Measurements from ENCODE around the gene RPTOR.
"Not testable (repeated sequence)": the region's sequence is repeated elsewhere in the genome, so short reads cannot be mapped to it uniquely, and the experiment has no call there.

Gene RPTOR

GRCh38 chr17:80743181-80743771, 198.6 kb downstream of the RPTOR start:
- DNase-seq (ENCODE audit: low spot score in 2 of 2) (no peak), ATAC-seq (replicated peaks; ENCODE audit: extremely low read depth, poor library complexity, severe bottlenecking) (no peak)
- Mint-ChIP-seq H3K27me3 (no peaks in the 10 kb centered on the region), H3K4me1 (peaks cover 42% of the 10 kb centered on the region), H3K27ac (ENCODE audit: low read depth) (peak overlapping the region; percentile 25), H3K9me3 (no peaks in the 10 kb centered on the region), H3K36me3 (ENCODE audit: insufficient read depth) (peaks cover 4% of the 10 kb centered on the region), H3K4me3 (peak overlapping the region; percentile 30)

- not testable (repeated sequence) for DNase-seq (ENCODE audit: low spot score in 2 of 2); H3K27me3 Mint-ChIP-seq; H3K36me3 Mint-ChIP-seq (ENCODE audit: insufficient read depth); H3K9me3 Mint-ChIP-seq; ATAC-seq (replicated peaks; ENCODE audit: extremely low read depth, poor library complexity, severe bottlenecking); H3K4me3 Mint-ChIP-seq; H3K27ac Mint-ChIP-seq (ENCODE audit: low read depth)
- H3K4me1 Mint-ChIP-seq: peaks cover 42% of the 10 kb centered on the region
Observed at GRCh38 chr17:80743973-80744372, 199.3 kb downstream of the RPTOR start.

- not testable (repeated sequence) for H3K4me3 Mint-ChIP-seq; DNase-seq (ENCODE audit: low spot score in 2 of 2); ATAC-seq (replicated peaks; ENCODE audit: extremely low read depth, poor library complexity, severe bottlenecking); H3K27ac Mint-ChIP-seq (ENCODE audit: low read depth); H3K9me3 Mint-ChIP-seq; H3K36me3 Mint-ChIP-seq (ENCODE audit: insufficient read depth); H3K27me3 Mint-ChIP-seq
- H3K4me1 Mint-ChIP-seq: peaks cover 36% of the 10 kb centered on the region
Observed at GRCh38 chr17:80744725-80745124, 200.1 kb downstream of the RPTOR start.

- DNase-seq (ENCODE audit: low spot score in 2 of 2): no peak
- Mint-ChIP-seq H3K36me3 (ENCODE audit: insufficient read depth) (peaks cover 2% of the 10 kb centered on the region), H3K9me3 (no peaks in the 10 kb centered on the region), H3K4me3 (no peak overlapping the region), H3K4me1 (peaks cover 34% of the 10 kb centered on the region), H3K27me3 (no peaks in the 10 kb centered on the region), H3K27ac (ENCODE audit: low read depth) (no peak overlapping the region)
- ATAC-seq (replicated peaks; ENCODE audit: extremely low read depth, poor library complexity, severe bottlenecking): no peak
Observed at GRCh38 chr17:80745183-80745582, 200.5 kb downstream of the RPTOR start.

GRCh38 chr17:80746262-80746935, 201.8 kb downstream of the RPTOR start:
- Mint-ChIP-seq H3K27me3 (no peaks in the 10 kb centered on the region), H3K36me3 (ENCODE audit: insufficient read depth) (peaks cover 2% of the 10 kb centered on the region), H3K4me3 (no peak overlapping the region), H3K9me3 (no peaks in the 10 kb centered on the region), H3K27ac (ENCODE audit: low read depth) (no peak overlapping the region), H3K4me1 (peaks cover 25% of the 10 kb centered on the region)
- DNase-seq (ENCODE audit: low spot score in 2 of 2): no peak
- no peak for ATAC-seq (replicated peaks; ENCODE audit: extremely low read depth, poor library complexity, severe bottlenecking)

- Mint-ChIP-seq H3K4me3 (no peak overlapping the region), H3K4me1 (peaks cover 16% of the 10 kb centered on the region), H3K9me3 (no peaks in the 10 kb centered on the region), H3K27me3 (no peaks in the 10 kb centered on the region), H3K36me3 (ENCODE audit: insufficient read depth) (peaks cover 3% of the 10 kb centered on the region), H3K27ac (ENCODE audit: low read depth) (no peak overlapping the region)
- no peak for ATAC-seq (replicated peaks; ENCODE audit: extremely low read depth, poor library complexity, severe bottlenecking)
- no peak for DNase-seq (ENCODE audit: low spot score in 2 of 2)
Observed at GRCh38 chr17:80747469-80747868, 202.8 kb downstream of the RPTOR start.

- peaks cover 8% of the 10 kb centered on the region for H3K4me1 Mint-ChIP-seq
- ATAC-seq (replicated peaks; ENCODE audit: extremely low read depth, poor library complexity, severe bottlenecking) (no peak), DNase-seq (ENCODE audit: low spot score in 2 of 2) (no peak)
- no peak overlapping the region for H3K27ac Mint-ChIP-seq (ENCODE audit: low read depth)
- H3K9me3 Mint-ChIP-seq: no peaks in the 10 kb centered on the region
- H3K27me3 Mint-ChIP-seq: no peaks in the 10 kb centered on the region
- no peak overlapping the region for H3K4me3 Mint-ChIP-seq
- H3K36me3 Mint-ChIP-seq (ENCODE audit: insufficient read depth): peaks cover 9% of the 10 kb centered on the region
Observed at GRCh38 chr17:80749611-80750010, 205.0 kb downstream of the RPTOR start.

- Mint-ChIP-seq H3K27me3 (no peaks in the 10 kb centered on the region), H3K4me3 (no peak overlapping the region), H3K27ac (ENCODE audit: low read depth) (no peak overlapping the region), H3K4me1 (peaks cover 8% of the 10 kb centered on the region), H3K36me3 (ENCODE audit: insufficient read depth) (peaks cover 11% of the 10 kb centered on the region), H3K9me3 (no peaks in the 10 kb centered on the region)
- DNase-seq (ENCODE audit: low spot score in 2 of 2) (no peak), ATAC-seq (replicated peaks; ENCODE audit: extremely low read depth, poor library complexity, severe bottlenecking) (no peak)
Observed at GRCh38 chr17:80750263-80750662, 205.6 kb downstream of the RPTOR start.

- H3K4me1 Mint-ChIP-seq: peaks cover 14% of the 10 kb centered on the region
- H3K4me3 Mint-ChIP-seq: no peak overlapping the region
- H3K9me3 Mint-ChIP-seq: no peaks in the 10 kb centered on the region
- peaks cover 15% of the 10 kb centered on the region for H3K36me3 Mint-ChIP-seq (ENCODE audit: insufficient read depth)
- H3K27ac Mint-ChIP-seq (ENCODE audit: low read depth): no peak overlapping the region
- no peak for DNase-seq (ENCODE audit: low spot score in 2 of 2)
- no peaks in the 10 kb centered on the region for H3K27me3 Mint-ChIP-seq
- ATAC-seq (replicated peaks; ENCODE audit: extremely low read depth, poor library complexity, severe bottlenecking): no peak
Observed at GRCh38 chr17:80751070-80751945, 206.7 kb downstream of the RPTOR start.

GRCh38 chr17:80751946-80752581, 207.4 kb downstream of the RPTOR start:
- ATAC-seq (replicated peaks; ENCODE audit: extremely low read depth, poor library complexity, severe bottlenecking): no peak
- H3K4me3 Mint-ChIP-seq: no peak overlapping the region

GRCh38 chr17:80753685-80754345, 209.2 kb downstream of the RPTOR start:
- peaks cover 20% of the 10 kb centered on the region for H3K36me3 Mint-ChIP-seq (ENCODE audit: insufficient read depth)
- ATAC-seq (replicated peaks; ENCODE audit: extremely low read depth, poor library complexity, severe bottlenecking): no peak
- no peaks in the 10 kb centered on the region for H3K27me3 Mint-ChIP-seq
- H3K4me3 Mint-ChIP-seq: no peak overlapping the region
- peaks cover 11% of the 10 kb centered on the region for H3K4me1 Mint-ChIP-seq
- DNase-seq (ENCODE audit: low spot score in 2 of 2): no peak
- H3K27ac Mint-ChIP-seq (ENCODE audit: low read depth): peak overlapping the region; percentile 16
- H3K9me3 Mint-ChIP-seq: no peaks in the 10 kb centered on the region

More at GRCh38 chr17:80751946-80752581, 207.4 kb downstream of the RPTOR start:
- H3K4me1 Mint-ChIP-seq: peaks cover 13% of the 10 kb centered on the region
- no peaks in the 10 kb centered on the region for H3K27me3 Mint-ChIP-seq
- DNase-seq (ENCODE audit: low spot score in 2 of 2): no peak
- H3K36me3 Mint-ChIP-seq (ENCODE audit: insufficient read depth): peaks cover 16% of the 10 kb centered on the region
- H3K27ac Mint-ChIP-seq (ENCODE audit: low read depth): no peak overlapping the region
- H3K9me3 Mint-ChIP-seq: no peaks in the 10 kb centered on the region

GRCh38 chr17:80754846-80755245, 210.2 kb downstream of the RPTOR start:
- Mint-ChIP-seq H3K27me3 (no peaks in the 10 kb centered on the region), H3K36me3 (ENCODE audit: insufficient read depth) (peaks cover 18% of the 10 kb centered on the region), H3K27ac (ENCODE audit: low read depth) (peak overlapping the region; percentile 16), H3K9me3 (no peaks in the 10 kb centered on the region), H3K4me3 (no peak overlapping the region), H3K4me1 (peaks cover 19% of the 10 kb centered on the region)
- ATAC-seq (replicated peaks; ENCODE audit: extremely low read depth, poor library complexity, severe bottlenecking) (no peak), DNase-seq (ENCODE audit: low spot score in 2 of 2) (no peak)

All from central memory CD8-positive, alpha-beta T cell (primary cell).